ENCODE results near the gene GYS2. TPM values are rescaled to one million over a fixed set of nuclear protein-coding genes. Genes with fewer than 3 reads are reported as not detected.

GYS2 gene
- total and polyA plus RNA-seq, 9 of the 15 experiments (the other 6 are each of a cell fraction or from before 2014, with no cell fraction given), result not detected

GRCh38 chr12:21501258-21502163, 103.1 kb downstream of the GYS2 start, which contains the start of the genes GOLT1B and RECQL (continued):
- TF ChIP-seq MXI1 (IDR thresholded peaks at IDR 0.05; ENCODE audit: low read depth, low read length) (peak; percentile 34; the same call in 1 of the 2 replicates), ZNF551 (CRISPR knock-in tag; IDR thresholded peaks at IDR 0.05) (no peak), CBX1 (IDR thresholded peaks at IDR 0.05; ENCODE audit: low read depth) (no peak), ZNF347 (CRISPR knock-in tag; IDR thresholded peaks at IDR 0.05; ENCODE audit: low read depth) (no peak), CREB3L1 (IDR thresholded peaks at IDR 0.05; ENCODE audit: borderline replicate concordance, low read depth) (peak; percentile 99), ZNF277 (CRISPR knock-in tag; IDR thresholded peaks at IDR 0.05; ENCODE audit: borderline replicate concordance) (no peak), RCOR1 (IDR thresholded peaks at IDR 0.05; ENCODE audit: borderline replicate concordance in 1 of 2, low read depth in 2 of 2, low read length in 2 of 2) (0 out of 4 replicates have a peak, but pooled peaks of 1 of the 2 experiments have one; percentile 7), ZNF263 (CRISPR knock-in tag; IDR thresholded peaks at IDR 0.05; ENCODE audit: borderline replicate concordance) (no peak), MCM3 (IDR thresholded peaks at IDR 0.05) (no peak), NR2C2 (CRISPR knock-in tag; IDR thresholded peaks at IDR 0.05) (no peak), NR2C2 (tag; IDR thresholded peaks at IDR 0.05) (peak; percentile 86), TAF15 (IDR thresholded peaks at IDR 0.05; ENCODE audit: low read depth, low read length) (no peak), POLR2H (tag; IDR thresholded peaks at IDR 0.05; ENCODE audit: low read depth) (peak; percentile 70), FOS (IDR thresholded peaks at IDR 0.05; ENCODE audit: extremely low read depth, insufficient read length) (peak; percentile 98), RFX1 (IDR thresholded peaks at IDR 0.05) (peak; percentile 33; the same call in 1 of the 2 replicates), RBFOX2 (IDR thresholded peaks at IDR 0.05; ENCODE audit: low read depth, low read length) (peak; percentile 93), MTA3 (IDR thresholded peaks at IDR 0.05; ENCODE audit: borderline replicate concordance) (peak; percentile 58; the same call in 1 of the 2 replicates)
- TF ChIP-seq, protein P1, sequence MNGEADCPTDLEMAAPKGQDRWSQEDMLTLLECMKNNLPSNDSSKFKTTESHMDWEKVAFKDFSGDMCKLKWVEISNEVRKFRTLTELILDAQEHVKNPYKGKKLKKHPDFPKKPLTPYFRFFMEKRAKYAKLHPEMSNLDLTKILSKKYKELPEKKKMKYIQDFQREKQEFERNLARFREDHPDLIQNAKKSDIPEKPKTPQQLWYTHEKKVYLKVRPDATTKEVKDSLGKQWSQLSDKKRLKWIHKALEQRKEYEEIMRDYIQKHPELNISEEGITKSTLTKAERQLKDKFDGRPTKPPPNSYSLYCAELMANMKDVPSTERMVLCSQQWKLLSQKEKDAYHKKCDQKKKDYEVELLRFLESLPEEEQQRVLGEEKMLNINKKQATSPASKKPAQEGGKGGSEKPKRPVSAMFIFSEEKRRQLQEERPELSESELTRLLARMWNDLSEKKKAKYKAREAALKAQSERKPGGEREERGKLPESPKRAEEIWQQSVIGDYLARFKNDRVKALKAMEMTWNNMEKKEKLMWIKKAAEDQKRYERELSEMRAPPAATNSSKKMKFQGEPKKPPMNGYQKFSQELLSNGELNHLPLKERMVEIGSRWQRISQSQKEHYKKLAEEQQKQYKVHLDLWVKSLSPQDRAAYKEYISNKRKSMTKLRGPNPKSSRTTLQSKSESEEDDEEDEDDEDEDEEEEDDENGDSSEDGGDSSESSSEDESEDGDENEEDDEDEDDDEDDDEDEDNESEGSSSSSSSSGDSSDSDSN (IDR thresholded peaks at IDR 0.05; ENCODE audit: borderline replicate concordance in 1 of 2, low read depth in 2 of 2, low read length in 2 of 2), result 0 out of 4 replicates have a peak, but pooled peaks of 1 of the 2 experiments have one; percentile 25
- TF ChIP-seq, protein P2, sequence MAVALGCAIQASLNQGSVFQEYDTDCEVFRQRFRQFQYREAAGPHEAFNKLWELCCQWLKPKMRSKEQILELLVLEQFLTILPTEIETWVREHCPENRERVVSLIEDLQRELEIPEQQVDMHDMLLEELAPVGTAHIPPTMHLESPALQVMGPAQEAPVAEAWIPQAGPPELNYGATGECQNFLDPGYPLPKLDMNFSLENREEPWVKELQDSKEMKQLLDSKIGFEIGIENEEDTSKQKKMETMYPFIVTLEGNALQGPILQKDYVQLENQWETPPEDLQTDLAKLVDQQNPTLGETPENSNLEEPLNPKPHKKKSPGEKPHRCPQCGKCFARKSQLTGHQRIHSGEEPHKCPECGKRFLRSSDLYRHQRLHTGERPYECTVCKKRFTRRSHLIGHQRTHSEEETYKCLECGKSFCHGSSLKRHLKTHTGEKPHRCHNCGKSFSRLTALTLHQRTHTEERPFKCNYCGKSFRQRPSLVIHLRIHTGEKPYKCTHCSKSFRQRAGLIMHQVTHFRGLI (CRISPR knock-in tag; IDR thresholded peaks at IDR 0.05), result no peak
- TF ChIP-seq, protein P3, sequence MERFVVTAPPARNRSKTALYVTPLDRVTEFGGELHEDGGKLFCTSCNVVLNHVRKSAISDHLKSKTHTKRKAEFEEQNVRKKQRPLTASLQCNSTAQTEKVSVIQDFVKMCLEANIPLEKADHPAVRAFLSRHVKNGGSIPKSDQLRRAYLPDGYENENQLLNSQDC (CRISPR knock-in tag; IDR thresholded peaks at IDR 0.05), result no peak

All from K562 (cell line).